ENCODE results near the gene SPTBN2. TPM values are rescaled to one million over a fixed set of nuclear protein-coding genes. Genes with fewer than 3 reads are reported as not detected.

SPTBN2 gene
- total and polyA plus RNA-seq, 2 donors from 2014 or later = 64.9 to 69.8 TPM

DNA sequence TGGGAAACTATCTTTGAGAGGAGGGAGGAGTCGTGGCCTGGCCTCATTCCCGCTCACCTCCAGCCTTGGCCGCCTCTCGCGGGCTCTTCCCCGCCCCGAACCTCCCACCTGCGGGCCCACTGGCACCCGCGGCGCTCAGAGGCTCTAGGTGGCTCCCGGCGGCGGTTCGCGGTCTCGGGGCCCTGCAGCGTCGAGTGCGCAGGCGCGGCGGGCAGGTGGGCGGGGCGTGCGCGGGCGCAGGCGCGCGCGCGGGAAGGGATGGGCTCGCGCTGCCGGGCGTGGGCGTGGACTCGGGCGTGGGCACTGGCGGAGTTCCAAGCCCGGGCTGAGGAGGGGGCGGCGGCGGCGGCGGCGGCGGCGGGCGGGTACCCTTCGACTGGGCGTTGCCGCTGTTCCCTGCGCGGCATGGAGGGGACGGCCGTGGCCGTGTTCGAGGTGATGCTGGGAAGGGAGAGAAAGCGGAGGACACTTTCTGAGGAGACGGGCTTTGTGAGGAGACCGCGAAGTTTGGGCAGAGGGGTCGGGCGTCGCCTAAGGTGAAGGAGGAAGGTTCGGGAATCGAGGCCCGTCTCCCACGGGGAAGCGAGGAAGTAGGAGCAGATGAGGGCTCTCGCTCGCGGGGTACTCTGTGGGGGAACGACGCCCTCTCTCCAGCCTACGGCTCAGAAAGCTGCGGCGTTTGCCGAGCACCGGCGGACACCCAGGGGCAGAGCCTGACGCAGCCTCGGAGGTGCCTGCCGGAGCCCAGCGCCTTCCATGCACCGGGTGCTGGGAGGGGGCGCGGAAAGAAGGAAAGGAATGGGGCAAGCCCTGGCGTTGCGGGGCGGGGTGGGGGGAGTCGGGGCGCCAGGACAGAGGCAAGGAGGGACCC lies 15.7 kb upstream of the SPTBN2 start:
- peak overlapping the region; percentile 79 to 86 (median 82) for H3K4me3 ChIP-seq (ENCODE audit: low read length in 3 of 3)
- FAIRE-seq = no peak
- DNase-seq = peak; percentile 86 to 93 (median 91)
- H3K4me1 ChIP-seq (ENCODE audit: control insufficient read depth in 2 of 3, insufficient read depth in 2 of 3, low read depth in 1 of 3, low read length in 3 of 3) = no peaks in the 10 kb centered on the region
- intact Hi-C loops (cut with DNase I) = no loop called here
- no peaks in the 10 kb centered on the region for H3K9me3 ChIP-seq (ENCODE audit: control insufficient read depth in 2 of 3, insufficient read depth in 1 of 3, low read length in 3 of 3)
- H3K27ac ChIP-seq (ENCODE audit: low read depth in 2 of 2, low read length in 2 of 2) = peak overlapping the region; percentile 82
- no peaks in the 10 kb centered on the region for H3K27me3 ChIP-seq (ENCODE audit: control insufficient read depth, insufficient read depth, low read length)
- H3K9ac ChIP-seq (ENCODE audit: low read length in 3 of 3) = peak overlapping the region; percentile 62 to 81 (median 80)
- TF ChIP-seq, protein P1, sequence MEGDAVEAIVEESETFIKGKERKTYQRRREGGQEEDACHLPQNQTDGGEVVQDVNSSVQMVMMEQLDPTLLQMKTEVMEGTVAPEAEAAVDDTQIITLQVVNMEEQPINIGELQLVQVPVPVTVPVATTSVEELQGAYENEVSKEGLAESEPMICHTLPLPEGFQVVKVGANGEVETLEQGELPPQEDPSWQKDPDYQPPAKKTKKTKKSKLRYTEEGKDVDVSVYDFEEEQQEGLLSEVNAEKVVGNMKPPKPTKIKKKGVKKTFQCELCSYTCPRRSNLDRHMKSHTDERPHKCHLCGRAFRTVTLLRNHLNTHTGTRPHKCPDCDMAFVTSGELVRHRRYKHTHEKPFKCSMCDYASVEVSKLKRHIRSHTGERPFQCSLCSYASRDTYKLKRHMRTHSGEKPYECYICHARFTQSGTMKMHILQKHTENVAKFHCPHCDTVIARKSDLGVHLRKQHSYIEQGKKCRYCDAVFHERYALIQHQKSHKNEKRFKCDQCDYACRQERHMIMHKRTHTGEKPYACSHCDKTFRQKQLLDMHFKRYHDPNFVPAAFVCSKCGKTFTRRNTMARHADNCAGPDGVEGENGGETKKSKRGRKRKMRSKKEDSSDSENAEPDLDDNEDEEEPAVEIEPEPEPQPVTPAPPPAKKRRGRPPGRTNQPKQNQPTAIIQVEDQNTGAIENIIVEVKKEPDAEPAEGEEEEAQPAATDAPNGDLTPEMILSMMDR (IDR thresholded peaks at IDR 0.05; ENCODE audit: borderline replicate concordance, extremely low read depth, insufficient read depth) = no peak
- no peaks in the 10 kb centered on the region for H3K36me3 ChIP-seq (ENCODE audit: control insufficient read depth in 2 of 3, insufficient read depth in 3 of 3, low read length in 3 of 3)

DNA sequence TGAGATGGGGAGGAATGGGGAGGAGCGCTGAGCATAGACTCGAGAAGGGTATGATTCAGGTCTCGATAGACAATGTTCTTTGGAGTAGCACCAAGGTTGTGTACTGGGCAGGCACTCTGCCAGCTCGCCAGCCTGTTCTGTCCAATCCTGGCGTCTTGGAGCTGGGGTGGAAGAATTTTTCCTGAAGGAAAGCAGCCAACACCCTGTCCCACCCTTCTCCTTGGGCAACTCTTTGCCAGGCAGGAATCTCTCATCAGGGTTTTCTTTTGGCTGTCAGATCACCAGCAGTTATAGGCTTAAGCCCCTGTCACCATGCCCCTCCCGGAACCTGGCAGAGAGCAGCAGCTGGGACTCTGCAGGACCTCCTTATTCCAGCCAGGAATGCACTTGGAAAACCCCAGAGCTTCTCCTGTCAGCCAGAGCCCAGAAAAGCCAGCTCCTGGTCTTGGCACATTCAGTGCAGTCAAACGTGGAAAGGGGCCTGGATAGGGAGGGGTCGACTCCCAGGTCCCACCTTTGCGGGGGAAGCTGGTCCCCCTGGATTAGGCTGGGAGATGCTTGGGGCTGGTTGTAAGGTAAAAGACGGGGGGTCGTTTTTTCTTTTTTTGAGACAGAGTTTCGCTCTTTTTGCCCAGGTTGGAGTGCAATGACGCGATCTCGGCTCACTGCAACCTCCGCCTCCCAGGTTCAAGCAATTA lies 14.4 kb upstream of the SPTBN2 start:
- Histone ChIP-seq H3K36me3 (ENCODE audit: control insufficient read depth in 2 of 3, insufficient read depth in 3 of 3, low read length in 3 of 3) (no peaks in the 10 kb centered on the region), H3K9ac (ENCODE audit: low read length in 3 of 3) (no peak overlapping the region), H3K4me3 (ENCODE audit: low read length in 3 of 3) (peak overlapping the region in 1 of 3 donors; percentile 80), H3K27ac (ENCODE audit: low read depth in 2 of 2, low read length in 2 of 2) (no peak overlapping the region), H3K27me3 (ENCODE audit: control insufficient read depth, insufficient read depth, low read length) (no peaks in the 10 kb centered on the region), H3K4me1 (ENCODE audit: control insufficient read depth in 2 of 3, insufficient read depth in 2 of 3, low read depth in 1 of 3, low read length in 3 of 3) (no peaks in the 10 kb centered on the region), H3K9me3 (ENCODE audit: control insufficient read depth in 2 of 3, insufficient read depth in 1 of 3, low read length in 3 of 3) (no peaks in the 10 kb centered on the region)
- DNase-seq (peak in 1 of 5 donors; percentile 89), FAIRE-seq (no peak)
- intact Hi-C loops (cut with DNase I) = no loop called here
- TF ChIP-seq, protein P1 (IDR thresholded peaks at IDR 0.05; ENCODE audit: borderline replicate concordance, extremely low read depth, insufficient read depth) = no peak

GRCh38 chr11:66741153-66741552 lies 12.1 kb upstream of the SPTBN2 start:
- Histone ChIP-seq H3K36me3 (ENCODE audit: control insufficient read depth in 2 of 3, insufficient read depth in 3 of 3, low read length in 3 of 3) (no peaks in the 10 kb centered on the region), H3K27ac (ENCODE audit: low read depth in 2 of 2, low read length in 2 of 2) (no peak overlapping the region), H3K4me3 (ENCODE audit: low read length in 3 of 3) (no peak overlapping the region), H3K9me3 (ENCODE audit: control insufficient read depth in 2 of 3, insufficient read depth in 1 of 3, low read length in 3 of 3) (no peaks in the 10 kb centered on the region), H3K4me1 (ENCODE audit: control insufficient read depth in 2 of 3, insufficient read depth in 2 of 3, low read depth in 1 of 3, low read length in 3 of 3) (no peaks in the 10 kb centered on the region), H3K27me3 (ENCODE audit: control insufficient read depth, insufficient read depth, low read length) (no peaks in the 10 kb centered on the region), H3K9ac (ENCODE audit: low read length in 3 of 3) (no peak overlapping the region)
- TF ChIP-seq, protein P1 (IDR thresholded peaks at IDR 0.05; ENCODE audit: borderline replicate concordance, extremely low read depth, insufficient read depth) = no peak
- FAIRE-seq (no peak), DNase-seq (no peak)
- intact Hi-C loops (cut with DNase I) = no loop called here
